Superior temporal gyrus (tissue), 1 donor: Measurements from ENCODE around the gene CCDC157.

Experiments used
- DNase-seq: peaks from one replicate; pipeline ENCODE4 v3.0.0-alpha.2; 2016; ENCODE audit errors: extremely low spot score

Gene CCDC157

DNA sequence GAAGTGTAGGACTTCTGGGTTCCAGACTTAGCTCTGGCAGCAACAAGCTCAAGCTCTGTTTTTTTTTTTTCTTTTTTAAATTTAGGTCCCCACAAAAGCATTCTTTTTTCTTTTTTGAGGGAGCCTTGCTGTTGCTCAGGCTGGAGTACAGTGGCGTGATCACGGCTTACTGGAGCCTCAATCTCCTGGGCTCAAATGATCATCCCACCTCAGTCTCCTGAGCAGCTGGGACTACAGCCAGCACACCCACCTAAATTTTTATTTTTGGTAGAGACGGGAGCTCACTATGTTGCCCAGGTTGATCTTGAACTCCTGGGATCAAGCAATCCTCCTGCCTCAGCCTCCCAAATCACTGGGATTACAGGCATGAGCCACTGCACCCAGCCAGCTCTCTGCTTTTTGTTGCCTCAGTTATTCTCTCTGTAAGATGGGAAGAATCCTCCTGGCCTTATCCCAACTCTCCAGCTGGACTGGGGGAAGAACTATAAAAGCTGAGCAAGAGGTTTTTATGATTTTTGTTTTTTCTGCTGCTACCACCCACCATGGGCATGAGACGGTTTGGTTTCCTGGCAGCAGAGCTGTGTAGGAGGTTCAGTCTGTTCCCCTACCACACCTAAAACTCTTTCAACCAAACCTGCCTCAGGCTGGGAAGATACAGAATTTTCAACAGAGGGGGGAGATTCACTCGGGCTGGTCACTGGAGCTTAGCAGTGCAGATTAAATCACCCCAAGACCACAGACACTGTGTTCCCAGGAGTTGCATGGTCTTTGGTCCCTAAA lies 57.1 kb downstream of the CCDC157 start:
- DNase-seq: peak; percentile 52

DNA sequence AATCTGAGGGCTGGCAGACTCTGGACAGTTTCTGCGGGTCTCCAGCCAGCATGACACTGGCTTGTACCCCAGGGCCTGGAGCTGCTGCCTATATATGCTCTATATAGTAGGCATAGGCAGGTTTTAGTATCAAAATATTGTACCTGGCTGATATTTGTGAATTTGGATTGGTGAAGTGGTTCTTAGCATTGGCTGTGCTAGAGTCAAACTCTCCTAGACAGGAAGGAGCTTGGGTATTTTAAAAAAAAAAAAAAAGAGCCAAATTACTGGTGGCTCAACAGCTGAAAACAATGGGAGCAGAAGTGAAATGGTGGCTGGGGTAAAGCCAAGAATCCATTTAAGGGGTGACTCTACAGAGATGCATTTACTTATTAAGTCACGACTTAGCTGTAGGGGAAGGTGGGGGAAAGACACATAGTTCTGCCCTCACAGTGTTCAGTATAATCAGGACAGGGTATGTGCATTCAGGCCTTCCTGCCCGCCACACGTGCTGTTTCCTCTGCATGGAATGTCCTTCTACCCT lies 57.8 kb downstream of the CCDC157 start:
- no peak for DNase-seq

DNA sequence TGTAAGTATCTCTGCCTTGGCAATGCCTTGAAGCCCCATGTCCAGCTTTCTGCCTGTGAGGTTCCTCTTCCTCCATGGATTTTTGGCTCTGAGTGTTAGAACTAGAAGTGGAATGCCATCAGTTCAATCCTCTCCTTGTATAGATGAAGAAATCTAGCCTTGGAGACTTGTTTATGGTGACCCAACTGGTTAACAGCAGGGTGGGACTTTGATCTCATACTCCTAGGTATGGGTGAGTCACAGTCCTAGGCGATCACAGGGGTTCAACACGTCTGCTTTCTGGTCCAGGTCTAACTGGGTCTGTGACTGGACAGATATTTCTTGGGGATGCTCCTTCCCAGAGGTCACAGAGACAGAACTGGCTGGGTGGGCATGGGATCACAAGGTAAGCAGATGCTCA lies 59.6 kb downstream of the CCDC157 start:
- DNase-seq: no peak

DNA sequence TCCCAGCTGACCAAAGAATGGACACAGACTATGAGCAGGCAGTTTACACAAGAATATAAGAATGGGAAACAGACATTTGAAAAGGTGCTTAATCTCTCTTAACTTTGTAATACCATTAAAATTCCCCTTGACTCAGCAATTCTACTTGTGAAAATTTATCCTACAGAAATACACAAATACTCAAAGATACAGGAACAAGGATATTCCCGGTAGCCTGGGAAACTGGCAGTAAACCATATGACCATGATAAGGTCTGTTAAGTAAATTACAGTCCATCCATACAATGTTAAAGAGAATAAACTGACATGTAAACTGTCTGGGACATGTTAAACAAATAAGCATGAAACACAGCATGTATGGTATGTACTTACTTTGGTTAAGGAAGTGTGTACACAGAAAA lies 60.0 kb downstream of the CCDC157 start:
- no peak for DNase-seq

DNA sequence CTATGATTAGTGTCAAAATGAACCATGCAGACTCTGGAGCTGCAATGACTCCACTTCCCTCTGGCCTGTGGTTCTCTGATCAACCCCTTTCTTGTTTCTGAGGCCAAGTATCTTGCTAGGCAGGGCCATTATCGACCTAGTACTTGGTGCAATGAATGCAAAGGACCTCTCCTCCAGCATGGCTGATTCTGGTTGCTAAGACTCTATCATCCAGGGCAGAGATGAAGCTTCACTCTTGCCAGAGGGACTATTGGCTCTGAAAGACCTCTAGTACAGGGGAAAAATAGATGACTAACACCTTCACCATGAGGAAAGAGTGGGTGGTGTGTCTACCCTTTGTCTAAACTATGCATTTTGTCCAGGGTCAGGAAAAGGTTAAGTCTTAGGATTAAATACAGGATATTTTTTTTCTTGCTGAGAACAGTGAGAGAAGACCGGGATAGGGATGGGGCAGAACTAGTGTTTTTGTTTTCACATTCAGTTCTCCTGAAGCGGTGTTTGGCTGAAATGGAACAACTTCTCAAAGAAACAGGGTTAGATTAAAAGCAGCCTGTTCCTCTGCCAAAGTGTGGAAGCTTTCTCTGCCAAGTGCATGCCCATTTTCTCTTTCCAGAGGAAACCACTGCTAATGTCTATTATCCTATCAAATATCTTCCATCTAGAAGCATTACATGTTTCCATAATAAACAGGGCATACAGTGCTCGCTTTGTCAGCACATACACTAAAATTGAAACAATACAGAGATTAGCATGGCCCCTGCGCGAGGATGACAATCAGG lies 63.7 kb downstream of the CCDC157 start:
- peak; percentile 40 for DNase-seq

DNA sequence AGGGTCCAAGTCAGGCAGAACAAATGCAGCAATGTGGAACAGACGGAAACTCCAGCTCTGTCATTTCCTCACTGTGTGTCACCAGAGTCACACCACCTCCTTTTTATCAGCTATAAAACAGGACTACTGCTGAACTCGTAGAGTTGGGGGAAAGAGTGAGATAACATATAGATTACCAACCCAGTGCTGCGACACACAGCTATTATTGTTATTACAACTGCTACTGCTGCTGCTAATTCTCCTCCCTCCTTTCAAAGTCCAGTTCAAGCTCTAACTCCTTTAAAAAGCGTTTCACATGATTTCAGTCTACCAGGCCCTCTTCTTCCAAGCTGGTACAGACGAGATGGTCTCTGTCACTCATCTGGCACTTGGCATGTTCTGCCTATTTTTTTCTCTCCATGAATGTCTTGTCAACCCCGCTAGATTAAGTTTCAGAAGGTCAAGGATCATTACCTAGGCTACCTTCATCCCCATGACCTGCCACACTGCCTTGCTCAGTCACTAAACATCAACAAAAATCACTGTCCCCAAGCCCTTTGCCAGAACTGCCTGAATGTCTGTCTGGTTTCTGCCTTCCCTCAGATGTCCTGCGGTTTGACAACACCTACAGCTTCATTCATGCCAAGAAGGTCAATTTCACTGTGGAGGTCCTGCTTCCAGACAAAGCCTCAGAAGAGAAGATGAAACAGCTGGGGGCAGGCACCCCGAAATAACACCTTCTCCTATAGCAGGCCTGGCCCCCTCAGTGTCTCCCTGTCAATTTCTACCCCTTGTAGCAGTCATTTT lies 65.1 kb downstream of the CCDC157 start:
- peak; percentile 13 for DNase-seq

DNA sequence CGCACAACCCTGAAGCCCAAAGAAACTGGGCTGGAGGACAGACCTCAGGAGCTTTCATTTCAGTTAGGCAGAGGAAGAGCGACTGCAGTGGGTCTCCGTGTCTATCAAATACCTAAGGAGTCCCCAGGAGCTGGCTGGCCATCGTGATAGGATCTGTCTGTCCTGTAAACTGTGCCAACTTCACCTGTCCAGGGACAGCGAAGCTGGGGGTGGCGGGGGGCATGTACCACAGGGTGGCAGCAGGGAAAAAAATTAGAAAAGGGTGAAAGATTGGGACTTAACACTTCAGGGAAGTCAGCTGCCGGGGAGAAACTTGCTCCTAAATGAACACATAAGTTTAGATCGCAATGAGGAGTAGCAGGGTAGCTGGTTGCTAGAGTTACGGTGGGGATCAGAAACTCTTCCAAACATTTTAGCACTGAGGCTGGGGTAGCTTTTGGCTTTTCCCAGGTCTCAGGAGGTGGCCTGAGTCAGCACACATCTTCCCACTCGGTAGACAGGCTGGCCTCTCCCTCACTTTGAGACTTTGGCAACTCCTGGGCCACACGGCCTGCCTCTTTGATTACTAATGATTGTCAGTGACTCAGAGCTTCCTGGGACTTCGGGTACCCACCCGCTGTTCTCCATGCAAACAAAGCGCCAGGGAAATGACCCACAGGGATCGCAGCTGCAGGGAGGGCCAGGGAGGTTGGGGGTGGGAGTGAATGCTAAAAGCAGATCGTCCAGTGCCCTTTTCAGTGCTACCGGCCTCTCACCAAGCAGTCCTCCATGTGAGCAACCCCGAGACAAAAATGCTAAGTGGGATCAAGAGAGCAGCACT lies 65.9 kb downstream of the CCDC157 start:
- DNase-seq: peak; percentile 51

DNA sequence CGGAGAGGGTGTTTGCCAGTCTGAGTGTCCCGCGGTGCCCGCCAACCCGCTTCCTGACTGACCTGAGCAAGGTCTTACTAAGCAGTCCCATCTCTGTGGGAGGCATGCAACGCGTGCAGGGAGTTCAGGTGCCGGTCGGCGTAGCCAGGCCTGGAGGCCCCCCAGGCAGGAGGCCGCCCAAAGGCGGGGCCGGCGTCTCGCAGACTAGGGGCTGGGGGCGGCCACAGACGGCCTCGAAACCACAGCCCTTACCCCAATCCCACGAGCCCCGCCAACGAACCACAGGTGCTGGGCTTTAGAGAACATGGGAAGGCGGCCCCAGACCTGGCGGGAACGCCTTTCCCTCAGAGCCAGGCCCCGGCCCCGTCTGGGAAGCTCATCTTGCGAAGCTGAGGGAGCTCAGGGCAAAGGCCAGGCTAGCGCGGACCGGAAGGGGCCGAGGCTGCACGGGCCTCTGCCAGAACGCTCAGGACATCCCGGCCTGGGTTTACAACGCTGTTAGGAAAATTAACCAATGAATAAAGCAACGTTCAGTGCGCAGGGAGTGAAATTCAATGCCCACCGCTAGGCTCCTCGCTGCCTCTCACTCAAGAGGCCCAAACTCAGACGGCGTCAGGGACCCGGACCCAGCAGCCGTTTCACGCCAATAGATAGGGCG lies 66.6 kb downstream of the CCDC157 start:
- no peak for DNase-seq

DNA sequence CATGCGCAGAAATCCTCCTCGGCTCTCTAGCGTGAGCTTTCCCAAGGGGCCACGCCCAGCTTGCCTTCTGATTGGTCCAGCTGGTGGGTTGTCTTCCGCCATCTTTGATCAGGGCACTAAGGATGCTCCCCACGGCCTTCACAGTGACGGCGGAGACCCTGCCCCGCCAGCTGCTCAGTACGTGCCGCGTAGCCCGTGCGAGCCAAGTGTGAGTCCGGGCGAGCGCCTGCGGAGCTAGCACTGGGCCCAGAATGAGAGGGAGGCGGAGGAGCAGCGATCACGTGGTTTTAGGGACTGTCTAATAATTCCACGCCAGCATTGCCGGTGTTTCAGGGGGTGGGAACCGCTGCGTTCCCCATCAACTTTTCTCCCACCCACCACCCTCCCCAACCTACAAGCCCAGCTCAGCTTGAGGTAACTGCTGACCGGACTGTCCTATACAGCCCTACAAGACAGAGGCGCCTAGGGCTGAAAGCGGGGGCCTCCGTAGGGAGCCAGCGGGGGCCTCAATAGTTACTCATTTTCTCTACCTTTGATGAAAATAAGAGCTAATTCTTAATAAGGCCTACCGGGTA lies 67.2 kb downstream of the CCDC157 start:
- DNase-seq: peak; percentile 100

DNA sequence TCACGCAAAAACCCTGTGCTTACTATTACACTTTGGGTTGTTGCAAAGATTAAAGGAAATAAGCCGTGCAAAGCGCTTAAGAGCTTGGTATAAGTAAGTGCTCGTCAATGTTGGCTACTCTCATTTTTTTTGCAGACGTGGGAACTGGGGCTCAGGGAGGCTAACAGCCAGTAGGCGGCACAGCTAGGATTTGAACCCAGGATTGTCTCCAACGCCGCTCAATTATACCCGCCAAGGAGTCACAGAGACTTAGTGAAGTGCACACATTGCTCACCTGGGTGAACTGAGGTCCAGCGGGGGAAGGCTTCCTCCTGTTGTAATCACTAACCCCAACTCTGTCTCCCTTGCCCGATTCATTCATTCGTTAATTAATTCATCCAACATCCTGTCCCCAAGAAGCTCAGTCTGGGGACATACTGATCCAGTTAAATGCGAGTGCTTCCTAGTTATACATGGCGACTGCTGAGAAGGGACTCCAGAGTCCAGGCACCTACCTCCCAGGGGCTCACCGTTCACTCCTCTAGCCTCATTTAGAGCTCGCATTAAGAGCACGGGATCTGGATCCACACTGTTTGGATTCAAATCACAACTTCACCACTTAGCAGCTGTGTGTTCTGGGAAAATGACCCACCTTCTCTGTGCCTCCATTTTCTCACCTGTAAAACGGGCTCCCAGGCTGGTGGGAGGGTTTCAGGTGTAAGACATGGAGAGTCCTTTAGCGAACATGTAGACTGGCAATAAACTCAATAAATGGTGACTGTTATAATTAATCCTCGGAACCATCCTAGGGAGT lies 67.9 kb downstream of the CCDC157 start:
- DNase-seq: no peak

DNA sequence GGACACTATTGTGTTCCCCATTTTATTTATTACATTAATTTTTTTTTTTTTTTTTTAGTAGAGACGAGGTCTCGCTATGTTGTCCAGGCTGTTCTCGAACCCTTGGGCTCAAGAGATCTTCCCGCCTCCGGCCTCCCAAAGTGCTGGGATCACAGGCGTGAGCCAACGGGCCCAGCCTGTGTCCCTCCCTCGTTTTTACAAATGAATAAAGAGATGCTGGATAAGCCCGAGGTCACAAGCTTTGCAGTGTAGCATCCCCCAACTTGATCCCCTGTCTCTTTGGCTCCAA lies 68.5 kb downstream of the CCDC157 start:
- DNase-seq: no peak

DNA sequence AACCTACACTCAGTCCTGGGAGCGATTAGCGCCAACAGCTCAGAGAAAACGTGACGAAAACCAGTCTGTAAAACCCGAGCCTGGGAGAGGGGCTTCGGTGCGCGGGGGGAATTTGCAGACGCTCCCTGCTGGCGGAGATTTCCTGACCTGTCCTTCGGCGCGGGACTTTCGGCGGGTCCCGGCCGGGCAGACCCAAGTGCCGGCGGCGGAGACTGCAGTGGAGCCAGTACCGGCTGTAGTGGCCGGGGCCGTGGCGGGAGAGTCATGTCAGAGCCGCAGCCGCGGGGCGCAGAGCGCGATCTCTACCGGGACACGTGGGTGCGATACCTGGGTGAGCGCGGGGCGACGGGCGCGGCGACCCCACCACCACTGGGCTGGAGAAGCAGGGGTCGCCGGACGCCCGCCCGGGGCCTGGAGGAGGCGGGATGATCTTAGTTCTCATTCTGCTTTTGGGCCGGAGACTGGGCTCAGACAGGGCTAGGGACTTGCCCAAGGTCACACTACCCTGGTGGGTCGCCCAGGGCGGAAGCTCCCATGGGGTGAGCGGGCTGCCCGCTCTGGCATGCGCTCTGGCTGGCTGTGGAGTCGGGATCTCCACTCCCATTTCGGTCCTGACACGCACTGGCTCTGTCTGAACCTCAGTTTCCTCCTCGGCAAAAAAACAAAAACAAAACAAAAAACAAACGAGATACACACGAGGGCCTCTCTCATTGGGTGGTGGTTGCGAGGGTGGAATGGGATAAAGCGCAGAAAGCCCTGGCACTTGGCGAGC lies 69.0 kb downstream of the CCDC157 start, which contains the start of gene MTFP1:
Gene MTFP1 (plus strand): TSS at position 153 of the 772 bp plus-strand sequence. CDS start 112 bp downstream, at position 265.
- peak; percentile 31 for DNase-seq
